A673 (cell line): ENCODE measurements around the gene POLR2M. TPM values are rescaled to one million over a fixed set of nuclear protein-coding genes. Genes with fewer than 3 reads are reported as not detected.

Experiments used
- BruUV-seq: library from RNA; stranded (reverse); fragments of 400-500 nt; replicated peaks from 2 replicates; lab custom pipeline; 2021; lab: Mats Ljungman, UMichigan
- CTCF ChIA-PET: fragments of 300-600 bp; sonication (Branson Sonifier 250); formaldehyde crosslinking; loops from one replicate; lab custom pipeline; 2022; ENCODE audit warnings: antibody characterized with exemption; lab: Charles Lee
- POLR2A ChIA-PET: fragments of 300-600 bp; sonication (Branson Sonifier 250); formaldehyde crosslinking; loops from one replicate; lab custom pipeline; 2022; ENCODE audit warnings: antibody characterized with exemption; ENCODE audit not compliant: low non-redundant PET; lab: Charles Lee
- DNase-seq: peaks from one replicate; pipeline ENCODE4 v3.0.0-alpha.2; 2015; ENCODE audit warnings: low spot score
- H3K27ac ChIP-seq: fragments of 200-600 bp; sonication (generic); 2 replicates; pipeline ENCODE4 v1.5.1; 2016; ENCODE audit warnings: mixed run types, low read depth, mild to moderate bottlenecking, mixed read lengths, antibody characterized with exemption, low read length; ENCODE audit not compliant: poor library complexity, severe bottlenecking
- H3K27me3 ChIP-seq: fragments of 200-600 bp; sonication (generic); replicated peaks from 2 replicates; pipeline ENCODE4 v1.6.1; 2017; ENCODE audit warnings: mixed run types, low read depth, mild to moderate bottlenecking, mixed read lengths, antibody characterized with exemption, low read length; ENCODE audit not compliant: insufficient read depth, poor library complexity
- H3K36me3 ChIP-seq: fragments of 200-600 bp; sonication (generic); 2 replicates; pipeline ENCODE4 v1.6.1; 2016; ENCODE audit warnings: mixed run types, mild to moderate bottlenecking, mixed read lengths, antibody characterized with exemption, low read length; ENCODE audit not compliant: insufficient read depth, poor library complexity, severe bottlenecking
- H3K4me1 ChIP-seq: fragments of 200-600 bp; sonication (generic); 2 replicates; pipeline ENCODE4 v1.6.1; 2017; ENCODE audit warnings: mixed run types, mild to moderate bottlenecking, mixed read lengths, antibody characterized with exemption, low read length; ENCODE audit not compliant: insufficient read depth, poor library complexity, severe bottlenecking
- H3K4me3 ChIP-seq: fragments of 200-600 bp; sonication (generic); 2 replicates; pipeline ENCODE4 v1.5.1; 2016; ENCODE audit warnings: low read depth, mixed run types, mild to moderate bottlenecking, mixed read lengths, low read length; ENCODE audit not compliant: poor library complexity, severe bottlenecking
- H3K9me3 ChIP-seq: fragments of 200-600 bp; sonication (generic); 2 replicates; pipeline ENCODE4 v1.6.1; 2016; ENCODE audit warnings: mixed run types, low read depth, mild to moderate bottlenecking, mixed read lengths, antibody characterized with exemption, low read length; ENCODE audit not compliant: poor library complexity, severe bottlenecking
- CTCF ChIP-seq: fragments of 300-800, 200-600 bp; sonication (generic); conservative IDR thresholded peaks from 2 replicates; pipeline ENCODE4 v1.5.1; 2017; ENCODE audit warnings: low read depth, mild to moderate bottlenecking, antibody characterized with exemption, low read length, moderate library complexity, mixed read lengths
- EZH2 ChIP-seq: fragments of 200-600 bp; sonication (generic); IDR thresholded peaks from 2 replicates; pipeline ENCODE4 v1.6.1; 2017; ENCODE audit warnings: borderline replicate concordance, low read depth, mild to moderate bottlenecking, mixed read lengths, antibody characterized with exemption, low read length; ENCODE audit not compliant: poor library complexity, severe bottlenecking
- intact Hi-C: fragments of 100-400 bp; cut with micrococcal nuclease; formaldehyde crosslinking; loops from one replicate; pipeline ENCODE4 v1.10.0; 2022; ENCODE audit not compliant: unreplicated experiment
- total RNA-seq: library from RNA; stranded (reverse); gene quantifications from 2 replicates; pipeline ENCODE4 v1.2.3, GENCODE V29; 2021

POLR2M gene
- total RNA-seq, 1 experiment from 2014 or later: 115 TPM

GRCh38 chr15:57732526-57733331, 26.2 kb downstream of the POLR2M start:
- ChIA-PET CTCF (interaction anchor here (0.6 to 2.3 kb wide), 9 partner anchors 12 to 597 kb away, joined by 3 to 10 read pairs (median 4); no protein-coding TSS in a partner anchor), POLR2A (no interaction called here)
- BruUV-seq: no TSS peak
- Histone ChIP-seq H3K9me3 (peaks cover 6% of the 10 kb centered on the region), H3K4me1 (peaks cover 12% of the 10 kb centered on the region), H3K36me3 (no peaks in the 10 kb centered on the region), H3K4me3 (no peak overlapping the region), H3K27ac (no peak overlapping the region), H3K27me3 (no peaks in the 10 kb centered on the region)
- TF ChIP-seq EZH2 (no peak), CTCF (peak; percentile 94)
- intact Hi-C loops: loop anchor here (10.0 kb wide), 2 partner anchors 332 to 452 kb away; partner anchors contain the start of gene ALDH1A2
- DNase-seq: peak; percentile 68

GRCh38 chr15:57734860-57735259, 28.3 kb downstream of the POLR2M start:
- Histone ChIP-seq H3K4me1 (peaks cover 12% of the 10 kb centered on the region), H3K27me3 (no peaks in the 10 kb centered on the region), H3K27ac (no peak overlapping the region), H3K36me3 (no peaks in the 10 kb centered on the region), H3K4me3 (no peak overlapping the region), H3K9me3 (peaks cover 6% of the 10 kb centered on the region)
- no TSS peak for BruUV-seq
- ChIA-PET CTCF (interaction anchor here (0.6 to 1.2 kb wide), 3 partner anchors 9 to 584 kb away, joined by 3 to 5 read pairs (median 3); no protein-coding TSS in a partner anchor), POLR2A (no interaction called here)
- no peak for TF ChIP-seq CTCF
- TF ChIP-seq EZH2: no peak
- DNase-seq: no peak
- intact Hi-C loops: loop anchor here (10.0 kb wide), 2 partner anchors 330 to 450 kb away; partner anchors contain the start of gene ALDH1A2

GRCh38 chr15:57735431-57735830, 28.9 kb downstream of the POLR2M start:
- Histone ChIP-seq H3K4me1 (peaks cover 12% of the 10 kb centered on the region), H3K9me3 (peaks cover 6% of the 10 kb centered on the region), H3K27ac (no peak overlapping the region), H3K4me3 (no peak overlapping the region), H3K36me3 (no peaks in the 10 kb centered on the region), H3K27me3 (no peaks in the 10 kb centered on the region)
- no TSS peak for BruUV-seq
- ChIA-PET CTCF (interaction anchor here (0.6 to 1.1 kb wide), 2 partner anchors 16 to 585 kb away, joined by 3 to 5 read pairs; no protein-coding TSS in a partner anchor), POLR2A (no interaction called here)
- intact Hi-C loops: loop anchor here (10.0 kb wide), 2 partner anchors 329 to 449 kb away; partner anchors contain the start of gene ALDH1A2
- DNase-seq: peak; percentile 15
- TF ChIP-seq CTCF (no peak), EZH2 (no peak)
